GM18511 (cell line): Measurements from ENCODE around the gene ULK1.

ENCODE experiments used
- ATAC-seq: cut with Tn5 transposase; IDR thresholded peaks from one replicate; pipeline ENCODE4 v1.9.1; 2021; ENCODE audit warnings: mild to moderate bottlenecking, moderate library complexity; ENCODE audit not compliant: unreplicated experiment

ULK1 gene

GRCh38 chr12:131919051-131919347, 24.6 kb downstream of the ULK1 start:
- ATAC-seq, result no peak

GRCh38 chr12:131919366-131920156, 25.1 kb downstream of the ULK1 start:
- no peak for ATAC-seq

DNA sequence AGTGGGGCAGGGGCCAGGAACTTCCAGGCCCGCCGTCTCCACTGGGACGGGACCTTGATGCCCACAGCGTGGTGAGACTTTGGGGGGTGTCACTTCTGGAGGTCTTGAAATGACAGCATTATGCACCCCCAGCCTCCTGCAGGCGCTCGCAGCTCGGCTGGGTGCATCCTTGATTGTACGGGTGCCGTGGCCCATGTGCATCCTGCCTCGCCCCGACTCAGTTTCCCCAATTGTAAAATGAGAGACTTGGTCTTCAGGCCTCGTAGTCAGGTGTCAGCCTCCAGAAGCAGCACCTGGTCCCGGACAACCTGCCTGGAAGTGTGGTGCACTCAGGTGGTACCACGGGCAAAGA, 25.7 kb downstream of the ULK1 start:
- no peak for ATAC-seq

DNA sequence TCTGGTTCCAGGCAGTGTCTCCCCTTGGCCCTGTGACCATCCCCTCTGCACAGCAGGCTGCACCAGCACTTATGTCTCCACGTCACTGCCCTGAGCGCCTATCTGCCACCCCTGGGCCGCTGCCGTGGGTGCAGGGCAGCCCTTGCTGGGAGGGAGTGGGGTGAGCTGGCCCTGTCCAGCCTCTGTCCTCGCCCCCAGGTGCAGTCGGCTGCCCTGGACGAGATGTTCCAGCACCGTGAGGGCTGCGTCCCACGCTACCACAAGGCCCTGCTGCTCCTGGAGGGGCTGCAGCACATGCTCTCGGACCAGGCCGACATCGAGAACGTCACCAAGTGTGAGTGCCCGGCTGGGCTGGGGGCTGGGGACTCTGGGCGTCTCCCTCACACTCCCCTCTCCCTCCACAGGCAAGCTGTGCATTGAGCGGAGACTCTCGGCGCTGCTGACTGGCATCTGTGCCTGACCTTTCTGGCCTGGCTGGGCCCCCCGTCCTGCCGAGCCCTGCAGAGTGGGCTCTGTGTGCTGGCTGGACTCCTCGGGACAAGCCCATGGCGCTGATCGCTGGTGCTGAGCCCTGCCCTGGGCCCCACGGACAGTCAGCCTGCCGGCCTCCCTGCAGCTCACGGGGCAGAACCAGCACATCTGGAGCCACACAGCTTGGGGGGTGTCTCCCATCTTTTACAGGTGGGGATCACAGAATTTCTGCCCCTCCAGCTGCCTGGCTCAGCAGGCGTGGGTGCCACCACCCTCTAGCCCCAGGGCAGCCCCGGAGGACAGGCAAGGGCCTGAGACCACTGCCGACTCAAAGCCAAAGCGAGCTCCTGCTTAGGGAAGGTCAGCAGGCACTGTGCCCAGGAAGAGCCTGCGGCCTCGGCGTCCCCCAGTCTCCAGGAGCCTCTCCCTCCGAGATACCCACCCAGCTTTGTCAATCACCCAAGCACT, 26.7 kb downstream of the ULK1 start:
- no peak for ATAC-seq

DNA sequence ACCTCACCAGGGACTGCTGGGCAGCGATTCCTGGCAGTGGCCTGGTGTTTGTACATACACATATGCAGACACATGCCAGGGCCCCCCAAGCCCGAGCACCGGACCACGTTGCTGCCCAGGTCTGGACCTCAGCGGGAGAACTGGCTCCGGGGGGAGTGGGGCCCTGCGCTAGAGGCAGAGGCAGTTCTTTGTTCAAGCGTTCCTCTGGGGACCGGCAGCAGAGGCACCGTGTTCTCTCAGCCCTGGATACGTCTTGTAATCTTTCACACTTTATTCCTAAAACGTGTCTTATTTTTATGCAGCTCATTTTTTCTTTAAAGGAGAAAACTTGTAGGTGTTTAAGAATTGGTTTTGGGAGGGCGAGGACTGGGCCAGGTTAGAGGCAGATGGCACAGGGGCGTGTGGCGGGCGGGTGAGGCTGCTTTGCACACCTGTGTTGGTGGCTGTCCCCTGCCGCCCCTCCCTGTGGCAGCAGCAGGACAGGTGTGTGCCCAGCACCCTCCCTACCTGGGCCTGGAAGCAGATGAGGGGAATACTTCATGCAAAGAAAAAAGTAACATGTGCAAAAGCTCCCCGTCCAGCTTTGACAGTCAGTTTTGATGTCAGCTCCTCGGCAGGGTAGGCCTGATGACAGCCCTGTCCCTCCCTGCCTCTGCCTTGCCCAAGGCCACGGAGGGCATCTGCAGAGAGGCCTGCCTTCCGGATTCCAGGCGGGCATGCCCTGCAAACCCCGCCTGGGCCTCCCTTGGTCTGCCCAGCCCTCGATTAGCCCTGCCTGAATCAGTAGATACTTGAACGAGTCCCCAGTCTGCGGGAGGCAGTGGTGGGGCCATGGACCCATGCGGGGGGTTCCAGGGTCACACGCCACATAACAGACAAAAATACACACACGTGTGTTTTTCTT, 27.7 kb downstream of the ULK1 start:
- no peak for ATAC-seq

- ATAC-seq, result no peak
Measured at GRCh38 chr12:131922772-131923171, 28.4 kb downstream of the ULK1 start.

DNA sequence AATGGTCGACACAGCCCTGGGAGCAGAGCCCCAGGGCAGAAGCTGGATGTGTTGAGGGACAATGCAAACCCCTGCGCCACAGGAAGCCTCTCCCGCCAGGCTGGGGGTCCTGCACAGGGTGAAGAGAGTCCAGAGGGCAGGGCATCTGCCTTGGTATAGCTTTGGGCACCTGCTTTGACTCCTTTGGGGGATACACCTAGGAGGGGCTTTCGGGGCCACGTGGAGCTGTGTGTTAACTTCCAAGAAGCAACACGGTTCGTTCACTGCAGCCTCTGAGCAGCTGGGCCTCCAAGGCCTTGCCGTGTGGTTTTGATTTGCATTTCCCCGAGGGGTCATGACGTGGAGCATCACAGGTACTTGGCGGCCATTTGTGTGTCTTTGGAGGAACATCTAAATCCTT, 28.8 kb downstream of the ULK1 start:
- ATAC-seq, result peak; percentile 84

- no peak for ATAC-seq
Measured at GRCh38 chr12:131927110-131928079, 33.0 kb downstream of the ULK1 start.

- peak; percentile 16 for ATAC-seq
Measured at GRCh38 chr12:131928080-131928710, 33.8 kb downstream of the ULK1 start.

DNA sequence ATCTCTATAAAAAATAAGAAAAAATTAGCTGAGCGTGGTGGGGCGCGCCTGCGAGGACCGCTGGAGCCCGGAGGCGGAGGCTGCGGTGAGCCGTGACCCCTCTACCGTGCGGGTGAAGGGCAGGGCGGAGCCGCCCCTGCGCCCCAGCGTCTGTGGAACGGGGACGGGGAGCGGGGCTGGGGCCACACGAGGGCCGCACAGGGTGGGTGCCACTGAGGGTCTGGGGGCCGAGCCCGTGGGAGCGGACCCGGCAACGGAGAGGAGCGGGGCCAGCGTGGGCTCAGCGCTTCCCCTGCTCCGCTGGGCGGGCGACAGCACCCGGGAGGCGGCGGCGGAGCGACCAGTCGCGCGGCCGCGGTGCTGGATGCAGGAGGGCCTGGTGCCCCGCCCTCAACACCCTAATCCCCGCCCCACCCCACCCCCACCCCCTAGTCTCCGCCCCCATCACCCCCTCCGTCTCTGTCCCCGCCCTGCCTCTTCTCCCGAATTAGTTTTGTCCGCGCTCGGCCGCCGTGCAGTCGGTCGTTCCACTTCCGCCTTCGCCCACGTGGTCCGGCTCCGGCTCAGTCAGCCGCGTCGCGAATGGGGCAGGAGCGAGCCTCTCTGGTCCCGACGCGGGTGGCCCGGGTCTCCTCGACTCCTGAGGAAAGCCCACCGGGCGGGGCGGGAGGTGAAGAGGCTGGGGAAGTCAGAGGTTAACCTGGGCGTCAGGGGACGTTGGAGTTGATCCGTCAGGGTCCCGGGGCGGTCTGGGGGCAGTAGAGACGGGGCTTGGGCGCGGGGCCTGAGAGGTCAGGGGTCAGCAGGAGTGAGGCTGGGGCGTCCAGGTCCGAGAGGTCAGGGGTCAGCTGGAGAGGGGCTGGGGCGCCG, 34.5 kb downstream of the ULK1 start, which contains the start of gene PUS1:
Gene PUS1 (plus strand): TSS at position 566 of the 870 bp plus-strand sequence. CDS start 447 bp downstream, outside the sequence.
- ATAC-seq, result peak; percentile 73

GRCh38 chr12:131929581-131930456, 35.4 kb downstream of the ULK1 start:
- peak; percentile 26 for ATAC-seq

DNA sequence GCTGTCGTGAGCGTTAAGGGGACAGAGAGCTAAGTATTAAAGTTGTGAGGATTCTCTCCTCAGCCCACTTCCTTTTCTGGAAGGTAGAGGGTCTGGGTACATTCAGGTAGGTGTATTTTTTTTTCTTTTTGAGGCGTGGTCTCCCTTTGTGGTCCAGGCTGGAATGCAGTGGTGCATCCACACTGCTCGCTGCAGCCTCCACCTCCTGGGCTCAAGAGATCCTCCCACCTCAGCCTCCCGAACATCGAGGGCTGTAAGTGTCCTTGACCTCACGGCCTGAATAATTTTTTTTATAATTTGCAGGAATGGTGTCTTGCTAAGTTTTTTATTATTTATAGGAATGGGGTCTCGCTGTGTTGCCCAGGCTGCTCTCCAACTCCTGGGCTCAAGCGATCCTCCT, 36.1 kb downstream of the ULK1 start:
- ATAC-seq, result no peak

DNA sequence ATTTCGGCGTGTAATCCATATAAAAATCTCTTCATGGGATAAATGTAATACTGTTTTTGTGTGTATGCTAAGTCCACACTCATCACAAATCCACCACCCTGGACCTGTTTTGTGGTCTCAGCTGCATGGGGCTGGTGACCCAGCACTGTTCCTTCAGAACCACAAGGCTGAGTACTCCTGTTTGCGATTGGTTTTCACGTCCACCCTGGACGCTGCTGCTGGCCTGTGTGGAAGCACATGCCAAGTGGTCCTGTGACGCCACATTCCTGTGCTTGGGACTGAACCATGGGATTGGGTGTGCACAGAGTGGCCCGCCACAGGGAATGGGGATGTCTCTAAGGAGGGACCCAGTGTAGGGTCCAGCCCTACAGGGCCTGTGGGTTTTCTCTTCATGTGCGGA, 39.0 kb downstream of the ULK1 start:
- no peak for ATAC-seq

GRCh38 chr12:131934535-131934934, 40.1 kb downstream of the ULK1 start:
- ATAC-seq, result no peak

GRCh38 chr12:131938082-131938481, 43.7 kb downstream of the ULK1 start:
- ATAC-seq, result no peak

DNA sequence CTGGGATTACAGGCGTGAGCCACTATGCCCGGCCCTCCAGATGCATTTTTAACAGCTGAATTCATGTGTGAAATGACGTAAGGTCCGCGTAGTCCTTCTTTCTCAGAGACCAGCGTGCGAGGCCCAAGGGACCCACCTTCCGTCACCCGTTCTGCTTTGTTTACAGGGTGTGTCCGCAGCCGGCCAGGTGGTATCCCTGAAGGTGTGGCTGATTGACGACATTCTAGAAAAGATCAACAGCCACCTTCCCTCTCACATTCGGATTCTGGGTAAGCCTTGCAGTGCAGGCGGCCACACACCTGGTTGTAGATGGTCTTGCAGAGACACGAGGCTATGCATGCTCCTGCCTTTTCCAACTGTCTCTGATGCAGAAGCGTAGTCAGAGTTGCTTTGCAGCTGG, 44.6 kb downstream of the ULK1 start:
- ATAC-seq, result no peak

- no peak for ATAC-seq
Measured at GRCh38 chr12:131940141-131940547, 45.7 kb downstream of the ULK1 start.
